ENCODE measurements around the gene USP22. TPM values are rescaled to one million over a fixed set of nuclear protein-coding genes. Genes with fewer than 3 reads are reported as not detected.

Gene USP22
- total RNA-seq, 1 experiment from 2014 or later, result 157 TPM

DNA sequence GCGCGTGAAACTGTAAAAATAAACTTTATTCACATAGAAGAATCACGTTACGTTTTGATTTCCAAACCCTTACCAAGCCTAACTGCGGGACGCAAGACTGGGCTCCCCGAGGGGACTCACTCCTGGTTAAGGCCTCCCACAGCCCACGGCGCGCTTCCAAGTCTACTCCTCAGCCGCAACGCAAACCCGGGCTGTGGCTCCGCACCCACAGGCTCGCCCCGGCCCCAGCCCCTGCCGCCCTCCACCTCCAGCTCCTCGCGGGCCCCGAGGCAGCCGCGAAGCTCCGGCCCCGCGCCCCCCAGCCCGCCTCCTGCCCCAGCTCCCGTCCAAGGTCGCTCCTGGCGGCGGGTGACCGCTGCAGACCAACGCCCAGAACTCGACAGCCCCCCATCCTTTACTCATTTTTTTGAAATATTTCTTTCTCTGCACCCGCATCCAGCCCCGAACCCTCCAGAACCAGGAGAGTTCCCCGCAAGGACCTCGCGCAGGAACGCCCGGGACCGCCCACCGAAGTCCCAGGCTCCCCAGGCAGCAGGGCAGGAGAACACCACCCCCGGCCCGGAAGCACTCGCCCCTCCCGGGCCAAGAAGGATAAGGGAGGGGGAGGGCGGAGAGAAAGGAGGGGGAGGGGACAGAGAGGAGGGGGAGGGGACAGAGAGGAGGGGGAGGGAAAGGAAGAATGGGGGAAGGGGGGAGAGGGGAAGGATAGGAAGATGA is 912 bp downstream of the USP22 start:
- BruUV-seq (replicated peaks), result TSS peak; percentile 48
- ChIA-PET POLR2A (interaction anchor here (0.7 to 4.1 kb wide), 17 partner anchors 7 to 246 kb away, joined by 3 to 42 read pairs (median 5); partner anchors contain the start of genes DHRS7B and TMEM11), CTCF (interaction anchor here (0.7 to 1.5 kb wide), 4 partner anchors 14 to 172 kb away, joined by 3 to 5 read pairs (median 3); partner anchors contain the start of gene TMEM11)
- peak overlapping the region; percentile 94 for H3K4me3 Mint-ChIP-seq (ENCODE audit: unreplicated experiment)
- TF ChIP-seq, protein P1, sequence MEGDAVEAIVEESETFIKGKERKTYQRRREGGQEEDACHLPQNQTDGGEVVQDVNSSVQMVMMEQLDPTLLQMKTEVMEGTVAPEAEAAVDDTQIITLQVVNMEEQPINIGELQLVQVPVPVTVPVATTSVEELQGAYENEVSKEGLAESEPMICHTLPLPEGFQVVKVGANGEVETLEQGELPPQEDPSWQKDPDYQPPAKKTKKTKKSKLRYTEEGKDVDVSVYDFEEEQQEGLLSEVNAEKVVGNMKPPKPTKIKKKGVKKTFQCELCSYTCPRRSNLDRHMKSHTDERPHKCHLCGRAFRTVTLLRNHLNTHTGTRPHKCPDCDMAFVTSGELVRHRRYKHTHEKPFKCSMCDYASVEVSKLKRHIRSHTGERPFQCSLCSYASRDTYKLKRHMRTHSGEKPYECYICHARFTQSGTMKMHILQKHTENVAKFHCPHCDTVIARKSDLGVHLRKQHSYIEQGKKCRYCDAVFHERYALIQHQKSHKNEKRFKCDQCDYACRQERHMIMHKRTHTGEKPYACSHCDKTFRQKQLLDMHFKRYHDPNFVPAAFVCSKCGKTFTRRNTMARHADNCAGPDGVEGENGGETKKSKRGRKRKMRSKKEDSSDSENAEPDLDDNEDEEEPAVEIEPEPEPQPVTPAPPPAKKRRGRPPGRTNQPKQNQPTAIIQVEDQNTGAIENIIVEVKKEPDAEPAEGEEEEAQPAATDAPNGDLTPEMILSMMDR (IDR thresholded peaks at IDR 0.05; ENCODE audit: unreplicated experiment), result no peak
- H3K36me3 Mint-ChIP-seq (ENCODE audit: insufficient read depth, unreplicated experiment), result peaks cover 25% of the 10 kb centered on the region
- no peaks in the 10 kb centered on the region for H3K9me3 Mint-ChIP-seq (ENCODE audit: unreplicated experiment)
- H3K27me3 Mint-ChIP-seq (ENCODE audit: insufficient read depth, unreplicated experiment), result no peaks in the 10 kb centered on the region
- peak overlapping the region; percentile 77 for H3K27ac Mint-ChIP-seq (ENCODE audit: low read depth, unreplicated experiment)
- peaks cover 14% of the 10 kb centered on the region for H3K4me1 Mint-ChIP-seq (ENCODE audit: insufficient read depth, unreplicated experiment)
- DNase-seq (ENCODE audit: unreplicated experiment), result peak; percentile 78
- intact Hi-C loops (cut with micrococcal nuclease), result loop anchor here (2.0 to 5.0 kb wide), 3 partner anchors 85 to 245 kb away; partner anchors contain the start of genes DHRS7B and TMEM11

DNA sequence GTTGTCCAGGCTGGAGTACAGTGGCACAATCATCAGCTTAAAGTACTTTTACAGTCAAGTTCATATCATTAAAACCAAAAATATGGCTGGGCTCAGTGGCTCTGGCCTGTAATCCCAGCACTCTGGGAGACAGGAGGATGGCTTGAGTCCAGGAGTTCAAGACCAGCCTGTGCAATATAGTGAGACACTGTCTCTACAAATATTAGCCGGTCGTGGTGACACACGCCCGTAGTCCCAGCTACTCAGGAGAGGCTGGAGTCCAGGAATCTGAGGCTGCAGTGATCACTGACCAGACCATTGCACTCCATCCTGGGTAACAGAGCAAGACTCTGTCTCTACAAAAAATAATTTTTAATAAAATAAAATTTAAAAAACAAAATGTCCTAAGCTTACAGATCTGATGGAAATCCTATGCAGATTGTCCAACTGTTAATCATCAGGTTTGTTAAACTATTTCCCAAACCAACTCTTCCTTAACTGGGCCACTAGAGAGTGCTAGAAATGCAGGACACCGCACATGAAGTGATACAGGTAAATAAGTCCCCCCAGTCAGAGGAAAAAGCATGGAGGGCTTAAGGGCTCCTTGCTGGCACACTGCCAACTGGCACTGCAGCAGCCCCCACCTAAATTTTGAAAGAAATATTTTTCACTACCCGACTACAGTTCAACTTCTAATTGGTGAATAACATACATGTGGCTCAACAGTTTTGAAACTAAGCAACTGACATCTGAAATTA is 2.8 kb downstream of the USP22 start:
- POLR2A ChIA-PET, result interaction anchor here (0.7 to 1.4 kb wide), 8 partner anchors 9 to 247 kb away, joined by 3 to 8 read pairs (median 4); no protein-coding TSS in a partner anchor
- peak; percentile 69 for DNase-seq (ENCODE audit: unreplicated experiment)
- no peaks in the 10 kb centered on the region for H3K27me3 Mint-ChIP-seq (ENCODE audit: insufficient read depth, unreplicated experiment)

DNA sequence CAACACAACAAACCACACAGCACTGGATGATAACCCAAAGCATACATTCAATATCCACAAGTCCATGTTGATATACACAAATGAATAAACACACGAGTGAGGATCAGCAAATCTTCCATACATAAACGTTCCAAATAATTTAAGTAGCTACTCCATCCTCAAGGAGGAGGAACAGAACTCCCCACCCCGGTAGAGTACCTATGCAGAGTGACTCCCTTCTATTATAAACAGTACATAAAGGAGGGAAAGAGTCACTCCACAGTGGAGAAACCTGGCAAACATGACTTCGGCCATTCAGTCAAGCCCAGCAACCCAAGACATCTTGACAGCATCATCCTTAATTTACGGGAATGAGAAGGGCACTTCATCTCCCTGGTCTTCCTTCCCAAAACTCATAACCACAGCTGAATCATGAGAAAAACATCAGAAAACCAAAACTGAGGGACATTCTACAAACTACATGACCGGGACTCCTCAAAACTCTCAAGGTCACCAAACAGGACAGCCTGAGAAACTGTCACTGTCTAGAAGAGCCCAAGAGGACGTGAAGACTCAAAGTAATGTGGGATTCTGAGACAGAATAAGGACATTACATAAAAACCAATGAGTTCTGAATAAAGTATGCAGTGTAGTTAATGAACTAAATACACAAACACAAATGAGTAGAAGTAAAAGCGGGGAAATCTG is 5.6 kb downstream of the USP22 start:
- DNase-seq (ENCODE audit: unreplicated experiment), result no peak
- Mint-ChIP-seq H3K4me1 (ENCODE audit: insufficient read depth, unreplicated experiment) (peaks cover 37% of the 10 kb centered on the region), H3K27ac (ENCODE audit: low read depth, unreplicated experiment) (peak overlapping the region; percentile 36), H3K4me3 (ENCODE audit: unreplicated experiment) (no peak overlapping the region), H3K36me3 (ENCODE audit: insufficient read depth, unreplicated experiment) (peaks cover 32% of the 10 kb centered on the region), H3K27me3 (ENCODE audit: insufficient read depth, unreplicated experiment) (no peaks in the 10 kb centered on the region), H3K9me3 (ENCODE audit: unreplicated experiment) (no peaks in the 10 kb centered on the region)
- ChIA-PET CTCF (interaction anchor here (0.6 to 1.2 kb wide), 5 partner anchors 14 to 654 kb away, joined by 3 to 4 read pairs (median 3); no protein-coding TSS in a partner anchor), POLR2A (no interaction called here)
- TF ChIP-seq, protein P1 (IDR thresholded peaks at IDR 0.05; ENCODE audit: unreplicated experiment), result no peak
- intact Hi-C loops (cut with micrococcal nuclease), result no loop called here
- BruUV-seq (replicated peaks), result no TSS peak

More for the DNA sequence above, 2.8 kb downstream of the USP22 start:
- TF ChIP-seq, protein P1 (IDR thresholded peaks at IDR 0.05; ENCODE audit: unreplicated experiment), result peak; percentile 39
- intact Hi-C loops (cut with micrococcal nuclease), result loop anchor here (1.0 to 5.0 kb wide), 2 partner anchors 59 to 172 kb away; partner anchors contain the start of gene TMEM11
- Mint-ChIP-seq H3K27ac (ENCODE audit: low read depth, unreplicated experiment) (peak overlapping the region; percentile 77), H3K9me3 (ENCODE audit: unreplicated experiment) (no peaks in the 10 kb centered on the region), H3K36me3 (ENCODE audit: insufficient read depth, unreplicated experiment) (peaks cover 26% of the 10 kb centered on the region), H3K4me3 (ENCODE audit: unreplicated experiment) (peak overlapping the region; percentile 94), H3K4me1 (ENCODE audit: insufficient read depth, unreplicated experiment) (peaks cover 33% of the 10 kb centered on the region)
- CTCF ChIA-PET, result interaction anchor here (0.6 to 2.8 kb wide), 9 partner anchors 9 to 90 kb away, joined by 3 to 20 read pairs (median 5); partner anchors contain the start of gene DHRS7B
- BruUV-seq (replicated peaks), result TSS peak; percentile 22

Measured in MCF 10A (cell line).